ENCODE results near the gene ZNF490. TPM values are rescaled to one million over a fixed set of nuclear protein-coding genes. Genes with fewer than 3 reads are reported as not detected.
A peak's percentile ranks its signal among the peaks of the same experiment; 100 is the strongest.

ZNF490 gene
- total RNA-seq, 1 donor from 2014 or later, result 11.9 TPM

GRCh38 chr19:12606796-12607195, 3.8 kb downstream of the ZNF490 start:
- peaks cover 11% of the 10 kb centered on the region for H3K36me3 Mint-ChIP-seq (ENCODE audit: low read depth, unreplicated experiment)
- no peaks in the 10 kb centered on the region for H3K9me3 Mint-ChIP-seq (ENCODE audit: unreplicated experiment)
- H3K4me1 Mint-ChIP-seq (ENCODE audit: unreplicated experiment), result peaks cover 3% of the 10 kb centered on the region
- DNase-seq (ENCODE audit: low spot score), result no peak
- no peak for TF ChIP-seq CTCF (IDR thresholded peaks at IDR 0.05; ENCODE audit: unreplicated experiment)
- no peak overlapping the region for H3K4me3 Mint-ChIP-seq (ENCODE audit: unreplicated experiment)
- peaks cover 13% of the 10 kb centered on the region for H3K27me3 Mint-ChIP-seq (ENCODE audit: unreplicated experiment)
- H3K27ac Mint-ChIP-seq (ENCODE audit: unreplicated experiment), result no peak overlapping the region

DNA sequence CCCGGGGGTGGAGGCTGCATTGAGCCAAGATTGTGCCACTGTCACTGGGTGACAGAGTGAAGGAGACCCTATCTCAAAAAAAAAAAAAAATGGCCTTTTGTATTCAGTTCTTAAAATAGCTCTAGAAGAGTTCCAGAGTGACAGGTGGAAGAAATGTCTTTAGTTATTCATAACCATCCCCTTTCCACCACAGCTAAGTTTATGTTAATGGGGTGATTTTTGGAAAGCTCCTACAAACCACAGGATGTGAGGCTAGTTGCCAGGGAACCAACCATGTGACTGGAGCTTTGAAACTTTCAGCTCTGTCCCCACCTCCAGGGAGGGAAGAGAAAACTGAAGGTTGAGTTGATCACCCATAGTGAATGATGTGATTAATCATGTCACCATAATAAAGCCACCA, 6.9 kb downstream of the ZNF490 start:
- H3K36me3 Mint-ChIP-seq (ENCODE audit: low read depth, unreplicated experiment), result peaks cover 5% of the 10 kb centered on the region
- no peaks in the 10 kb centered on the region for H3K4me1 Mint-ChIP-seq (ENCODE audit: unreplicated experiment)
- H3K9me3 Mint-ChIP-seq (ENCODE audit: unreplicated experiment), result no peaks in the 10 kb centered on the region
- no peak overlapping the region for H3K27ac Mint-ChIP-seq (ENCODE audit: unreplicated experiment)
- peaks cover 1% of the 10 kb centered on the region for H3K27me3 Mint-ChIP-seq (ENCODE audit: unreplicated experiment)
- no peak for TF ChIP-seq CTCF (IDR thresholded peaks at IDR 0.05; ENCODE audit: unreplicated experiment)
- DNase-seq (ENCODE audit: low spot score), result no peak
- H3K4me3 Mint-ChIP-seq (ENCODE audit: unreplicated experiment), result no peak overlapping the region

DNA sequence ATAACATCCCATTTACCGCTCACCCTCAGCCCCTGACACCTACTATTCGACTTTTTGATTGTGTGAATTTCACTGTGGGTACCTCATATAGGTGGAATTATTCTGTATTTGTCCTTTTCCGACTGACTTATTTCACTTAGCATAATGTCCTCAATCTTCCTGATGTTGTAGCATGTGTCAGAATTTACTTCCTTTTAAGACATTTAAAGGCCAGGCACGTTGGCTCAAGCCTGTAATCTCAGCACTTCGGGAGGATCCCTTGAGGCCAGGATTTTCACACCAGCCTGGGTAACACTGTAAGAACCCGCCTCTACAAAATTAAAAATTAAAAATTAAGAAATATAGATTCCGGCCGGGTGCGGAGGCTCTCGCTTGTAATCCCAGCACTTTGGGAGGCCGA, 13.0 kb downstream of the ZNF490 start:
- no peaks in the 10 kb centered on the region for H3K4me1 Mint-ChIP-seq (ENCODE audit: unreplicated experiment)
- H3K36me3 Mint-ChIP-seq (ENCODE audit: low read depth, unreplicated experiment), result peaks cover 5% of the 10 kb centered on the region
- H3K9me3 Mint-ChIP-seq (ENCODE audit: unreplicated experiment), result no peaks in the 10 kb centered on the region
- DNase-seq (ENCODE audit: low spot score), result no peak
- H3K27ac Mint-ChIP-seq (ENCODE audit: unreplicated experiment), result no peak overlapping the region
- TF ChIP-seq CTCF (IDR thresholded peaks at IDR 0.05; ENCODE audit: unreplicated experiment), result no peak
- peak overlapping the region; percentile 52 for H3K4me3 Mint-ChIP-seq (ENCODE audit: unreplicated experiment)
- peaks cover 3% of the 10 kb centered on the region for H3K27me3 Mint-ChIP-seq (ENCODE audit: unreplicated experiment)

DNA sequence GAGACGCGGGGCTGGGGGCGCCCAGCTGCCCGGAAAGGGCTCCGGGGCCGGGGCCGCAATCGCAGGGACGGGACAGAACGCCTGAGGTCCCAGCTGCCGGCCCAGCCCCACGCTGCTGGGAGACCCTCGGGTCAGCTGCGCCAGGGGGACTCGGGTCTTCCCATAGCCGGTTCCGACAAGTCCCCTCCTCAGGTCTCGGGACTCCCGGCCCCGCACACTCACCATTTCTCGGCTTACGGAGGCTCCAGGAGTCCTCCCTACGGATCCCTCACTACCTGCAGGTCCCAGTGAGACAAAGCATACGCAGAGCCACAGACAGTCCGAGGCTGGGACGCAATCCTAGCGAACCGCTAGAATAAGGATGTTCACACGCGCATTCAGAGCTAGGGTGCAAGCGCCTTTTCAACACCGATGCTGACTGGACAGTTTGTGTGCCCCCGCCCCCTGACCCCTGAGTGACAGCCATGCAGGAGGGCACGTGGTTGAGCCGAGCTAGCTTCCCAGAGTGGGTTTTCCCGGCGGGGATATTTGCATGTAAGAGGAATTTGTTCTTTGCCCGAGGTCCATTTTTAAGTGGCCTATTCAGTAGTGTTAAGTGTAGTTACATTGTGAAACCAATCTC, 13.6 kb downstream of the ZNF490 start:
- TF ChIP-seq CTCF (IDR thresholded peaks at IDR 0.05; ENCODE audit: unreplicated experiment), result no peak
- H3K27ac Mint-ChIP-seq (ENCODE audit: unreplicated experiment), result no peak overlapping the region
- DNase-seq (ENCODE audit: low spot score), result no peak
- peaks cover 3% of the 10 kb centered on the region for H3K27me3 Mint-ChIP-seq (ENCODE audit: unreplicated experiment)
- H3K4me3 Mint-ChIP-seq (ENCODE audit: unreplicated experiment), result peak overlapping the region; percentile 52
- H3K4me1 Mint-ChIP-seq (ENCODE audit: unreplicated experiment), result no peaks in the 10 kb centered on the region
- no peaks in the 10 kb centered on the region for H3K9me3 Mint-ChIP-seq (ENCODE audit: unreplicated experiment)
- peaks cover 7% of the 10 kb centered on the region for H3K36me3 Mint-ChIP-seq (ENCODE audit: low read depth, unreplicated experiment)

DNA sequence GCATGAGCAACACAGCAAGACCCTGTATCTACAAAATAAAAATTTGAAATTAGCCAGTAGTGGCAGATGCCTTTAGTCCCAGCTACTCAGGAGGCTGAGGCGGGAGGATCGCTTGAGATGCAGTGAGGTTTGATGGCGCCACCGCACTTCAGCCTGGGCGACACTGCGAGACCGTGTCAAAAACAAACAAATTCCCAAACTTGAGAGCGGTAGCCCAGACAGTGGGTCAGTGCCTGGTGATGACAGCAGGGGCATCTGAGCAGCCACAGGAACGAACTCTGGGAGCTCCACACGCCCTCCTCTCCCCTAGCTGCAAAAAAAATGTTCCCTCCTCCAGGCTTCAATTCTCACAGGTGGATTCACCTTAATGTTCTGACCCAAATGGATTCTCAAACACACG, 14.1 kb downstream of the ZNF490 start:
- Mint-ChIP-seq H3K36me3 (ENCODE audit: low read depth, unreplicated experiment) (peaks cover 4% of the 10 kb centered on the region), H3K27ac (ENCODE audit: unreplicated experiment) (no peak overlapping the region), H3K27me3 (ENCODE audit: unreplicated experiment) (peaks cover 3% of the 10 kb centered on the region), H3K4me3 (ENCODE audit: unreplicated experiment) (no peak overlapping the region), H3K4me1 (ENCODE audit: unreplicated experiment) (no peaks in the 10 kb centered on the region), H3K9me3 (ENCODE audit: unreplicated experiment) (no peaks in the 10 kb centered on the region)
- no peak for DNase-seq (ENCODE audit: low spot score)
- TF ChIP-seq CTCF (IDR thresholded peaks at IDR 0.05; ENCODE audit: unreplicated experiment), result no peak
